Kidney (tissue), 14 donors: ENCODE data around the gene LRRC26. TPM values are rescaled to one million over a fixed set of nuclear protein-coding genes. Genes with fewer than 3 reads are reported as not detected.

ENCODE experiments used
- DNase-seq, 5 donors: peaks; one replicate each; pipeline ENCODE4 v3.0.0-alpha.2; 2013 to 2020
- FAIRE-seq: peaks from 2 replicates; lab custom pipeline; 2012; peaks lifted over from hg19 to GRCh38; lab: Jason Lieb, UNC
- H3K27ac ChIP-seq, 2 donors: one replicate each; pipeline ENCODE4 v1.7.0; 2013; ENCODE audit warnings: low read depth in 2 of 2, low read length in 2 of 2, inconsistent platforms in 1 of 2
- H3K27me3 ChIP-seq: one replicate; pipeline ENCODE4 v1.7.1; 2013; ENCODE audit warnings: low read length, inconsistent platforms; ENCODE audit not compliant: control insufficient read depth, insufficient read depth
- H3K36me3 ChIP-seq, 3 donors: one replicate each; pipeline versions ENCODE4 v1.7.0 to v1.7.1; 2013; ENCODE audit warnings: low read length in 3 of 3, control low read depth in 1 of 3, inconsistent platforms in 1 of 3; ENCODE audit not compliant: insufficient read depth in 3 of 3, control insufficient read depth in 2 of 3
- H3K4me1 ChIP-seq, 3 donors: one replicate each; pipeline versions ENCODE4 v1.7.0 to v1.7.1; 2013; ENCODE audit warnings: low read length in 3 of 3, inconsistent platforms in 1 of 3, low read depth in 1 of 3; ENCODE audit not compliant: control insufficient read depth in 2 of 3, insufficient read depth in 2 of 3
- H3K4me3 ChIP-seq, 3 donors: one replicate each; pipeline versions ENCODE4 v1.7.0 to v1.8.1; 2013; ENCODE audit warnings: low read length in 3 of 3, control low read depth in 1 of 3, inconsistent platforms in 1 of 3
- H3K9ac ChIP-seq, 3 donors: one replicate each; pipeline versions ENCODE4 v1.7.0 to v1.7.1; 2013; ENCODE audit warnings: low read length in 3 of 3, control low read depth in 1 of 3, inconsistent platforms in 1 of 3
- H3K9me3 ChIP-seq, 3 donors: one replicate each; pipeline versions ENCODE4 v1.7.0 to v1.7.1; 2013; ENCODE audit warnings: low read length in 3 of 3, control low read depth in 1 of 3, inconsistent platforms in 1 of 3; ENCODE audit not compliant: control insufficient read depth in 2 of 3, insufficient read depth in 1 of 3
- CTCF ChIP-seq: IDR thresholded peaks from 3 replicates; pipeline ENCODE4 v1.5.1; 2012; ENCODE audit warnings: mild to moderate bottlenecking, moderate library complexity, borderline replicate concordance; ENCODE audit not compliant: insufficient read depth; ENCODE audit errors: extremely low read depth
- intact Hi-C: fragments of 100-400 bp; cut with DNase I; formaldehyde crosslinking; loops from one replicate; pipeline ENCODE4 v1.11.1; 2022
- polyA plus RNA-seq: library from polyadenylated mRNA; stranded (reverse); fragments of 350-450 nt; fragmentation: Illumina TruSeq; extraction: RNeasy Lipid Tissue Mini Kit (QIAGEN cat#74804); gene quantifications from one replicate; pipeline ENCODE4 v1.2.3, GENCODE V29; 2014; ENCODE audit warnings: low read depth, low replicate concordance; ENCODE audit not compliant: insufficient read depth
- total RNA-seq: library from RNA; stranded (reverse); fragmentation: NEBNext Ultra II Directional; extraction: Animal tissue kit (Norgen Biotek cat#: 25700); gene quantifications from one replicate; pipeline ENCODE4 v1.2.1, GENCODE V29; 2021
- donor health status: control.
- donor health status: control.
- donor health status: control.
- donor health status: control.
- donor health status: control.
- donor health status: DM: yes; HTN: yes; CAD: no.
- donor health status: Normal renal cell carcinoma (clear cell type).

LRRC26 gene
- total and polyA plus RNA-seq, 2 donors from 2014 or later = 0.25 TPM; not detected in 1

DNA sequence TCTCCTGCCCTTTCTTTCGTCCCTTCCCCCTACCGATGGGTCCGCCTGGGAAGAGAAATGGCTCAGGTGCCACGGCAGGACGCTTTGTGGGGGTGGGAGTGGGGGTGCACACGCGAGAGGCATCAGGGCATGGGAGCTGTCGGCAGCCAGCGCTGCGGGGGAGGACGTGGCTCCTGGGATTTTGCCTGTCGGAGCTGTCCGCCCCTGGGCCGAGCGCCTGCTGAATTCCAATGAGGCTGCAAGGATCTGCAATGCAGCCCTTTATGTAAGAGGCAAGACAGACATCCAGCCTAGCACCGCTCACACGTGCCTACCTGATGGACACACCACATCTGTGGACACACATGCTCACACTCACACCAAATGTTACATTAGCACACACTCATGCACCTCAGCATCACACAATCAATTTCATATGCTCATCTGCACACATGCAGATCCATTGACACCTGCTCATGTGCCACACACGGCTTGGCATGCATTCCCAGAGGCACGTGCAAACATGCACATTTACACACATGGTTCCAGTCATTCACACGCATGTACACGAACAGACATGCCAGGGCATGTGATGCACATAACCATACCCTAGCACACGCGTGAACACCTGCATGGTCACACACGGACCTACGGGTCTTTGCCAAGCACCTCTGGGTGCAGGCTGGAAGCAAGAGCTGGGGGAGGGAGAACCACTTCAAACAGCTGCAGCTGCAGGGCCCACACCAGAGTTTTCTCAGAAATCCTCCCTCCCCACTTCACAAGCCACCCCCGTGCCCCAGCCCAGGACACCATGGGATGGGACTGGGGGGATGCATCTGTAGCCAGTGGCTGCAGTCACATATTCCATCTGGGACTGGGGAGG, 29.5 kb downstream of the LRRC26 start:
- TF ChIP-seq CTCF = no peak
- no peak overlapping the region for H3K4me3 ChIP-seq
- FAIRE-seq (no peak), DNase-seq (no peak)
- no peaks in the 10 kb centered on the region for H3K4me1 ChIP-seq
- H3K27me3 ChIP-seq = peaks cover 23% of the 10 kb centered on the region
- intact Hi-C loops = no loop called here
- H3K9me3 ChIP-seq = no peaks in the 10 kb centered on the region
- no peak overlapping the region for H3K27ac ChIP-seq
- no peak overlapping the region for H3K9ac ChIP-seq
- H3K36me3 ChIP-seq = no peaks in the 10 kb centered on the region

GRCh38 chr9:137139468-137140150, 30.2 kb downstream of the LRRC26 start:
- DNase-seq (no peak), FAIRE-seq (no peak)
- H3K4me1 ChIP-seq = no peaks in the 10 kb centered on the region
- intact Hi-C loops = no loop called here
- no peak overlapping the region for H3K4me3 ChIP-seq
- H3K9ac ChIP-seq = no peak overlapping the region
- H3K27ac ChIP-seq = no peak overlapping the region
- H3K36me3 ChIP-seq = no peaks in the 10 kb centered on the region
- peaks cover 23% of the 10 kb centered on the region for H3K27me3 ChIP-seq
- TF ChIP-seq CTCF = no peak
- H3K9me3 ChIP-seq = no peaks in the 10 kb centered on the region

- DNase-seq (peak in 3 of 5 donors; percentile 44 to 82 (median 66)), FAIRE-seq (no peak)
- Histone ChIP-seq H3K27ac (no peak within 1 kb of the TSS), H3K36me3 (no peaks in the 10 kb centered on the region), H3K4me3 (no peak within 1 kb of the TSS), H3K9ac (no peak within 1 kb of the TSS), H3K4me1 (no peaks in the 10 kb centered on the region), H3K9me3 (no peaks in the 10 kb centered on the region), H3K27me3 (peaks cover 23% of the 10 kb centered on the region)
- intact Hi-C loops = no loop called here
- TF ChIP-seq CTCF = no peak
Measured at GRCh38 chr9:137138722-137139467, 31.0 kb downstream of the LRRC26 start, which contains the start of gene GRIN1. TSS of gene GRIN1 (plus strand) at chr9:137139154. CDS start at chr9:137139487, 333 bp downstream.
